Adipocyte (in vitro differentiated cells): ENCODE measurements around the gene ST6GALNAC3.

Experiments used
- DNase-seq: peaks from one replicate; pipeline ENCODE4 v3.0.0-alpha.2; 2015; ENCODE audit warnings: low read depth
- H3K27me3 ChIP-seq: replicated peaks from 2 replicates; pipeline ENCODE4 v1.7.0; 2013; ENCODE audit warnings: mild to moderate bottlenecking, low read length, moderate library complexity; ENCODE audit not compliant: control insufficient read depth, insufficient read depth
- H3K36me3 ChIP-seq: 2 replicates; pipeline ENCODE4 v1.7.0; 2013; ENCODE audit warnings: low read length, mild to moderate bottlenecking, moderate library complexity; ENCODE audit not compliant: control insufficient read depth, insufficient read depth, severe bottlenecking
- H3K4me1 ChIP-seq: 2 replicates; pipeline ENCODE4 v1.7.0; 2013; ENCODE audit warnings: mild to moderate bottlenecking, low read length, moderate library complexity; ENCODE audit not compliant: control insufficient read depth, insufficient read depth
- H3K4me3 ChIP-seq: 2 replicates; pipeline ENCODE4 v1.7.0; 2013; ENCODE audit warnings: mild to moderate bottlenecking, low read length, moderate library complexity
- H3K9ac ChIP-seq: 2 replicates; pipeline ENCODE4 v1.7.0; 2013; ENCODE audit warnings: mild to moderate bottlenecking, low read length, moderate library complexity
- H3K9me3 ChIP-seq: 2 replicates; pipeline ENCODE4 v1.7.0; 2013; ENCODE audit warnings: mild to moderate bottlenecking, low read length, moderate library complexity; ENCODE audit not compliant: control insufficient read depth

ST6GALNAC3 gene

GRCh38 chr1:76659171-76659940 is 584.8 kb downstream of the ST6GALNAC3 start:
- H3K9ac ChIP-seq, result no peak overlapping the region
- peak; percentile 43 for DNase-seq
- no peaks in the 10 kb centered on the region for H3K9me3 ChIP-seq
- no peaks in the 10 kb centered on the region for H3K36me3 ChIP-seq
- no peaks in the 10 kb centered on the region for H3K4me1 ChIP-seq
- no peaks in the 10 kb centered on the region for H3K27me3 ChIP-seq
- H3K4me3 ChIP-seq, result no peak overlapping the region

GRCh38 chr1:76661531-76661930 is 587.0 kb downstream of the ST6GALNAC3 start:
- Histone ChIP-seq H3K4me1 (no peaks in the 10 kb centered on the region), H3K9ac (no peak overlapping the region), H3K27me3 (no peaks in the 10 kb centered on the region), H3K4me3 (no peak overlapping the region), H3K36me3 (no peaks in the 10 kb centered on the region), H3K9me3 (no peaks in the 10 kb centered on the region)
- no peak for DNase-seq

GRCh38 chr1:76666499-76666898 is 592.0 kb downstream of the ST6GALNAC3 start:
- Histone ChIP-seq H3K9ac (no peak overlapping the region), H3K9me3 (no peaks in the 10 kb centered on the region), H3K27me3 (peaks cover 3% of the 10 kb centered on the region), H3K4me3 (no peak overlapping the region), H3K4me1 (no peaks in the 10 kb centered on the region), H3K36me3 (no peaks in the 10 kb centered on the region)
- DNase-seq, result no peak

GRCh38 chr1:76668046-76668445 is 593.5 kb downstream of the ST6GALNAC3 start:
- Histone ChIP-seq H3K36me3 (no peaks in the 10 kb centered on the region), H3K4me3 (no peak overlapping the region), H3K9me3 (no peaks in the 10 kb centered on the region), H3K9ac (no peak overlapping the region), H3K27me3 (peaks cover 3% of the 10 kb centered on the region), H3K4me1 (no peaks in the 10 kb centered on the region)
- DNase-seq, result no peak

GRCh38 chr1:76669131-76669530 is 594.6 kb downstream of the ST6GALNAC3 start:
- Histone ChIP-seq H3K36me3 (no peaks in the 10 kb centered on the region), H3K4me3 (no peak overlapping the region), H3K9me3 (no peaks in the 10 kb centered on the region), H3K27me3 (peaks cover 3% of the 10 kb centered on the region), H3K4me1 (no peaks in the 10 kb centered on the region), H3K9ac (no peak overlapping the region)
- DNase-seq, result no peak

- DNase-seq, result no peak
- Histone ChIP-seq H3K27me3 (peaks cover 3% of the 10 kb centered on the region), H3K9me3 (no peaks in the 10 kb centered on the region), H3K9ac (no peak overlapping the region), H3K4me3 (no peak overlapping the region), H3K36me3 (no peaks in the 10 kb centered on the region), H3K4me1 (no peaks in the 10 kb centered on the region)
These were observed 595.2 kb downstream of the ST6GALNAC3 start for GRCh38 chr1:76669624-76670315.

- Histone ChIP-seq H3K4me3 (no peak overlapping the region), H3K27me3 (no peaks in the 10 kb centered on the region), H3K36me3 (no peaks in the 10 kb centered on the region), H3K9ac (no peak overlapping the region), H3K9me3 (no peaks in the 10 kb centered on the region), H3K4me1 (peaks cover 8% of the 10 kb centered on the region)
- DNase-seq, result no peak
These were observed 600.2 kb downstream of the ST6GALNAC3 start for GRCh38 chr1:76674689-76675210.

GRCh38 chr1:76677416-76678405 is 603.2 kb downstream of the ST6GALNAC3 start:
- no peak for DNase-seq
- H3K27me3 ChIP-seq, result no peaks in the 10 kb centered on the region
- H3K4me1 ChIP-seq, result peaks cover 8% of the 10 kb centered on the region
- H3K9me3 ChIP-seq, result no peaks in the 10 kb centered on the region
- no peaks in the 10 kb centered on the region for H3K36me3 ChIP-seq
- H3K4me3 ChIP-seq, result no peak overlapping the region
- no peak overlapping the region for H3K9ac ChIP-seq

- Histone ChIP-seq H3K9ac (no peak overlapping the region), H3K4me1 (peaks cover 8% of the 10 kb centered on the region), H3K36me3 (no peaks in the 10 kb centered on the region), H3K27me3 (no peaks in the 10 kb centered on the region), H3K9me3 (no peaks in the 10 kb centered on the region), H3K4me3 (no peak overlapping the region)
- DNase-seq, result no peak
These were observed 605.1 kb downstream of the ST6GALNAC3 start for GRCh38 chr1:76679534-76680152.

GRCh38 chr1:76680651-76681050 is 606.1 kb downstream of the ST6GALNAC3 start:
- H3K36me3 ChIP-seq, result no peaks in the 10 kb centered on the region
- H3K27me3 ChIP-seq, result peaks cover 7% of the 10 kb centered on the region
- DNase-seq, result no peak
- no peaks in the 10 kb centered on the region for H3K9me3 ChIP-seq
- no peak overlapping the region for H3K9ac ChIP-seq
- H3K4me3 ChIP-seq, result no peak overlapping the region
- peaks cover 8% of the 10 kb centered on the region for H3K4me1 ChIP-seq
